Sigmoid colon (tissue), 4 donors: Measurements from ENCODE around the gene ARHGAP6.

Source experiments
- CTCF ChIP-seq, 4 experiments: fragments of 450-650 bp in 3 of 4; fragments of 200-600 bp in 1 of 4; IDR thresholded peaks; one replicate each; pipeline ENCODE4 v1.5.1; 2016 to 2019; ENCODE audit warnings: antibody characterized with exemption in 4 of 4, mild to moderate bottlenecking in 3 of 4, moderate library complexity in 2 of 4
- EP300 ChIP-seq, 4 donors: sonication (generic); formaldehyde crosslinking; IDR thresholded peaks; one replicate each; pipeline ENCODE4 v1.6.1; 2017; ENCODE audit warnings: antibody characterized with exemption in 4 of 4
- POLR2A ChIP-seq, 2 donors: fragments of 450-650 bp; IDR thresholded peaks; one replicate each; pipeline ENCODE4 v1.6.1; 2016; ENCODE audit warnings: antibody characterized with exemption in 2 of 2, mild to moderate bottlenecking in 2 of 2, moderate library complexity in 2 of 2

DNA sequence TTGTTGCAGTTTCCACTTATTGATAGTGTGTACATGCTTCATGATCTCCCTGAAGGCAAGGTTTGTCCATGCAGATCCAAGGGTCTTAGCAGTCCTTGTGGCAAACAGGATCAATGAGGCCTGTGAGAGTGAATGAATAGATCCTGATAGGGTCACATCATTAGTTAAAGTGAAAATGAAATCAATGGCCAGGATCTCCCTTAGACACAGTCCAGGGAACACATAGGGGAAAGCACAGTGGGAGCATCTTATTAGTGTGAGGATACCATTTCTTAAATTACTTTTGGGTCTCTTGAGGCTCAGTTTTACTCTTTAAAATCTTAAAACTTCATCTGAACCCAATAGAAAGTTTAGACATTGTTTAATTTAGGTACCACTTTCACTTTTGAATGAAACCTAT lies 59.3 kb downstream of the ARHGAP6 start:
- TF ChIP-seq CTCF (IDR thresholded peaks at IDR 0.05) (no peak), POLR2A (IDR thresholded peaks at IDR 0.05) (no peak), EP300 (IDR thresholded peaks at IDR 0.05) (no peak)
